Measurements from ENCODE around the gene PLEKHF1. TPM values are rescaled to one million over a fixed set of nuclear protein-coding genes. Genes with fewer than 3 reads are reported as not detected.

PLEKHF1 gene
- total RNA-seq, 1 experiment from 2014 or later: 5.5 TPM

GRCh38 chr19:29665826-29666577 is 741 bp downstream of the PLEKHF1 start:
- DNase-seq (ENCODE audit: low read depth, low spot score): no peak
- intact Hi-C loops (cut with micrococcal nuclease): loop anchor here (5.0 kb wide), 1 partner anchor 54 kb away; no protein-coding TSS in a partner anchor
- peak overlapping the region; percentile 91 for H3K4me2 ChIP-seq (ENCODE audit: low read length)
- no peaks in the 10 kb centered on the region for H3K9me2 ChIP-seq (ENCODE audit: insufficient read depth)
- TSS peak; percentile 49 for BruUV-seq (replicated peaks)
- no peak for TF ChIP-seq EGR1 (IDR thresholded peaks at IDR 0.05; ENCODE audit: low read depth)
- no peak for TF ChIP-seq RAD21 (IDR thresholded peaks at IDR 0.05; ENCODE audit: low read depth)
- TF ChIP-seq, protein P1, sequence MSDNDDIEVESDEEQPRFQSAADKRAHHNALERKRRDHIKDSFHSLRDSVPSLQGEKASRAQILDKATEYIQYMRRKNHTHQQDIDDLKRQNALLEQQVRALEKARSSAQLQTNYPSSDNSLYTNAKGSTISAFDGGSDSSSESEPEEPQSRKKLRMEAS (IDR thresholded peaks at IDR 0.05): no peak
- TF ChIP-seq, protein P2, sequence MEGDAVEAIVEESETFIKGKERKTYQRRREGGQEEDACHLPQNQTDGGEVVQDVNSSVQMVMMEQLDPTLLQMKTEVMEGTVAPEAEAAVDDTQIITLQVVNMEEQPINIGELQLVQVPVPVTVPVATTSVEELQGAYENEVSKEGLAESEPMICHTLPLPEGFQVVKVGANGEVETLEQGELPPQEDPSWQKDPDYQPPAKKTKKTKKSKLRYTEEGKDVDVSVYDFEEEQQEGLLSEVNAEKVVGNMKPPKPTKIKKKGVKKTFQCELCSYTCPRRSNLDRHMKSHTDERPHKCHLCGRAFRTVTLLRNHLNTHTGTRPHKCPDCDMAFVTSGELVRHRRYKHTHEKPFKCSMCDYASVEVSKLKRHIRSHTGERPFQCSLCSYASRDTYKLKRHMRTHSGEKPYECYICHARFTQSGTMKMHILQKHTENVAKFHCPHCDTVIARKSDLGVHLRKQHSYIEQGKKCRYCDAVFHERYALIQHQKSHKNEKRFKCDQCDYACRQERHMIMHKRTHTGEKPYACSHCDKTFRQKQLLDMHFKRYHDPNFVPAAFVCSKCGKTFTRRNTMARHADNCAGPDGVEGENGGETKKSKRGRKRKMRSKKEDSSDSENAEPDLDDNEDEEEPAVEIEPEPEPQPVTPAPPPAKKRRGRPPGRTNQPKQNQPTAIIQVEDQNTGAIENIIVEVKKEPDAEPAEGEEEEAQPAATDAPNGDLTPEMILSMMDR (IDR thresholded peaks at IDR 0.05 in 2 of 3, conservative IDR thresholded peaks at IDR 0.05 in 1 of 3; ENCODE audit: borderline replicate concordance in 1 of 3, insufficient read depth in 1 of 3, low read depth in 2 of 3, low read length in 2 of 3): no peak
- TF ChIP-seq ZBTB33 (IDR thresholded peaks at IDR 0.05; ENCODE audit: extremely low read depth, insufficient replicate concordance, low read length): no peak
- no peak for TF ChIP-seq SRF (IDR thresholded peaks at IDR 0.05; ENCODE audit: low read depth)
- no peak for TF ChIP-seq CBX3 (IDR thresholded peaks at IDR 0.05; ENCODE audit: low read depth)
- no peak for TF ChIP-seq JUND (IDR thresholded peaks at IDR 0.05)
- no peak for TF ChIP-seq FOSL1 (IDR thresholded peaks at IDR 0.05; ENCODE audit: low read depth)
- TF ChIP-seq POLR2AphosphoS5 (IDR thresholded peaks at IDR 0.05; ENCODE audit: low read depth, low read length): no peak
- no peak for TF ChIP-seq ATF3 (IDR thresholded peaks at IDR 0.05)
- no peak for TF ChIP-seq TCF7L2 (IDR thresholded peaks at IDR 0.05; ENCODE audit: borderline replicate concordance, extremely low read depth, insufficient read depth, insufficient read length)
- no peak for TF ChIP-seq REST (IDR thresholded peaks at IDR 0.05; ENCODE audit: low read depth)
- no peak for TF ChIP-seq EZH2phosphoT487 (IDR thresholded peaks at IDR 0.05; ENCODE audit: borderline replicate concordance)
- TF ChIP-seq SIN3A (IDR thresholded peaks at IDR 0.05; ENCODE audit: low read depth): no peak
- peaks cover 3% of the 10 kb centered on the region; the same call in 1 of the 2 replicates for H3K79me2 ChIP-seq (ENCODE audit: insufficient read depth, low read length)
- ChIA-PET RAD21 (ENCODE audit: low non-redundant PET in 1 of 2, low total read pairs in 2 of 2, uncharacterized antibody in 2 of 2, unreplicated experiment in 2 of 2) (no interaction called here), CTCF (interaction anchor here (1.2 to 2.5 kb wide), 3 partner anchors 50 to 94 kb away, joined by 3 to 10 read pairs (median 9); no protein-coding TSS in a partner anchor), POLR2A (interaction anchor here (1.3 kb wide), 1 partner anchor 21 kb away, joined by 3 read pairs; no protein-coding TSS in a partner anchor)
- no peaks in the 10 kb centered on the region for H4K20me1 ChIP-seq (ENCODE audit: insufficient read depth)
- peaks cover 35 to 53% of the 10 kb centered on the region in 2 experiments for H3K4me1 ChIP-seq (ENCODE audit: control insufficient read depth in 1 of 2, insufficient read depth in 2 of 2, low read length in 2 of 2)
- peak overlapping the region; percentile 57; the same call in 1 of the 2 replicates for H3K27ac ChIP-seq (ENCODE audit: low read depth, low read length)
- peak overlapping the region; percentile 83 for H3K9ac ChIP-seq (ENCODE audit: low read length)
- H2AFZ ChIP-seq (ENCODE audit: low read depth, low read length, poor library complexity, severe bottlenecking): no peak overlapping the region
- no peaks in the 10 kb centered on the region for H3K36me3 ChIP-seq (ENCODE audit: control insufficient read depth in 1 of 2, insufficient read depth in 2 of 2, low read length in 2 of 2)
- H3K27me3 ChIP-seq (ENCODE audit: insufficient read depth, low read length): no peaks in the 10 kb centered on the region
- no peaks in the 10 kb centered on the region for H3K9me3 ChIP-seq (ENCODE audit: control insufficient read depth in 1 of 2, insufficient read depth in 1 of 2, low read depth in 1 of 2, low read length in 2 of 2)
- no peak for ATAC-seq
- H3K4me3 ChIP-seq (replicated peaks in 1 of 2; ENCODE audit: low read depth in 1 of 2, low read length in 2 of 2): peak overlapping the region; percentile 75 to 94
